Bronchial epithelial cell (primary cell): Measurements from ENCODE around the gene ZNRF3. TPM values are rescaled to one million over a fixed set of nuclear protein-coding genes. Genes with fewer than 3 reads are reported as not detected.
"Not testable (repeated sequence)": the region's sequence is repeated elsewhere in the genome, so short reads cannot be mapped to it uniquely, and the experiment has no call there.

Experiments
- DNase-seq: peaks from one replicate; pipeline ENCODE4 v3.0.0-alpha.2; 2010; ENCODE audit warnings: low read depth
- FAIRE-seq: peaks from 2 replicates; lab custom pipeline; 2011; peaks lifted over from hg19 to GRCh38; lab: Jason Lieb, UNC
- H3K27me3 ChIP-seq: 2 replicates; pipeline ENCODE4 v1.5.1; 2011; ENCODE audit warnings: low read length; ENCODE audit not compliant: control insufficient read depth, insufficient read depth
- H3K36me3 ChIP-seq: 2 replicates; pipeline ENCODE4 v1.5.1; 2011; ENCODE audit warnings: low read length; ENCODE audit not compliant: control insufficient read depth, insufficient read depth
- H3K4me3 ChIP-seq: 2 replicates; pipeline ENCODE4 v1.5.1; 2011; ENCODE audit warnings: mild to moderate bottlenecking, low read depth, low read length, control low read depth
- total RNA-seq: library from RNA; depleted of rRNA; stranded (reverse); fragments of >200 nt; gene quantifications from 2 replicates; pipeline ENCODE4 v1.2.1, GENCODE V29; 2014
- TF ChIP-seq, protein P1 (sequence below): IDR thresholded peaks from 2 replicates; pipeline ENCODE4 v1.5.1; 2011; ENCODE audit warnings: mild to moderate bottlenecking, moderate library complexity, low read length, control low read depth, inconsistent platforms; ENCODE audit not compliant: insufficient read depth, severe bottlenecking

ZNRF3 gene
- total RNA-seq, 1 donor from 2014 or later: 3.4 TPM

DNA sequence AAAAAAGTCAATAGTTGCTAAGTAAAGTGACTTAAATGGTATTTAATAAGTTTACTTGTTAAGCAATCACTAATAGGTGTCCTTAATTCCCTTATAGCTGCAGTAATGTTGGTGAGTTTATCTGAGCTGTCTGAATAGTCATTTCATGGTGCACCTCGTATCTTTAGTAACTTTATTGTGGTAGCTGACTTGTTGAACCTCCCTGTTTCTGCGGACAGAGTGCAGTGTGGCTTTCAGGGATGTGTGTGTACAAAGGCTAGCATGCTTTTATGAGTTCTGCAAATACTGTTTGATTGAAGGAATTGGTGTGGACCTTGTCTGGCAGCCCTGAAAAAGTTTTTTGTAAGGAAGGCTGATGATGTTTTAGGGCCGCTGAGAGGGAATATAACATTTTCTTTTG, 2.6 kb downstream of the ZNRF3 start:
- TF ChIP-seq, protein P1, sequence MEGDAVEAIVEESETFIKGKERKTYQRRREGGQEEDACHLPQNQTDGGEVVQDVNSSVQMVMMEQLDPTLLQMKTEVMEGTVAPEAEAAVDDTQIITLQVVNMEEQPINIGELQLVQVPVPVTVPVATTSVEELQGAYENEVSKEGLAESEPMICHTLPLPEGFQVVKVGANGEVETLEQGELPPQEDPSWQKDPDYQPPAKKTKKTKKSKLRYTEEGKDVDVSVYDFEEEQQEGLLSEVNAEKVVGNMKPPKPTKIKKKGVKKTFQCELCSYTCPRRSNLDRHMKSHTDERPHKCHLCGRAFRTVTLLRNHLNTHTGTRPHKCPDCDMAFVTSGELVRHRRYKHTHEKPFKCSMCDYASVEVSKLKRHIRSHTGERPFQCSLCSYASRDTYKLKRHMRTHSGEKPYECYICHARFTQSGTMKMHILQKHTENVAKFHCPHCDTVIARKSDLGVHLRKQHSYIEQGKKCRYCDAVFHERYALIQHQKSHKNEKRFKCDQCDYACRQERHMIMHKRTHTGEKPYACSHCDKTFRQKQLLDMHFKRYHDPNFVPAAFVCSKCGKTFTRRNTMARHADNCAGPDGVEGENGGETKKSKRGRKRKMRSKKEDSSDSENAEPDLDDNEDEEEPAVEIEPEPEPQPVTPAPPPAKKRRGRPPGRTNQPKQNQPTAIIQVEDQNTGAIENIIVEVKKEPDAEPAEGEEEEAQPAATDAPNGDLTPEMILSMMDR: no peak
- Histone ChIP-seq H3K27me3 (no peaks in the 10 kb centered on the region), H3K36me3 (no peaks in the 10 kb centered on the region), H3K4me3 (no peak overlapping the region)
- no peak for FAIRE-seq
- no peak for DNase-seq

DNA sequence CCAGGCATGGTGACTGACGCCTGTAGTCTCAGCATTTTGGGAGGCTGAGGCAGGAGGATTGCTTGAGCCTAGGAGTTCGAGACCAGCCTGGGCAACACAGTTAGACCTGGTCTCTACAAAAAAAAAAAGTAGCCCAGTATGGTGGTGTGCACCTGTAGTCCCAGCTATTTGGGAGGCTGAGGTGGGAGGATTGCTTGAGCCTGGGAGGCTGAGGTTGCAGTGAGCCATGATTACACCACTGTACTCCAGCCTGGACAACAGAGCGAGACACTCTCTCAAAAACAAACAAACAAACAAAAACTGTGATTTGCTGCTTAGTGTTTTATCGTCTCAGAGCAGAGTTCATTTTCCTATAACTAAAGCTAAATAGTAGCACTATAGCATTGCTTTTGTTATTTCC, 3.3 kb downstream of the ZNRF3 start:
- FAIRE-seq, H3K36me3 ChIP-seq, DNase-seq: not testable (repeated sequence)

DNA sequence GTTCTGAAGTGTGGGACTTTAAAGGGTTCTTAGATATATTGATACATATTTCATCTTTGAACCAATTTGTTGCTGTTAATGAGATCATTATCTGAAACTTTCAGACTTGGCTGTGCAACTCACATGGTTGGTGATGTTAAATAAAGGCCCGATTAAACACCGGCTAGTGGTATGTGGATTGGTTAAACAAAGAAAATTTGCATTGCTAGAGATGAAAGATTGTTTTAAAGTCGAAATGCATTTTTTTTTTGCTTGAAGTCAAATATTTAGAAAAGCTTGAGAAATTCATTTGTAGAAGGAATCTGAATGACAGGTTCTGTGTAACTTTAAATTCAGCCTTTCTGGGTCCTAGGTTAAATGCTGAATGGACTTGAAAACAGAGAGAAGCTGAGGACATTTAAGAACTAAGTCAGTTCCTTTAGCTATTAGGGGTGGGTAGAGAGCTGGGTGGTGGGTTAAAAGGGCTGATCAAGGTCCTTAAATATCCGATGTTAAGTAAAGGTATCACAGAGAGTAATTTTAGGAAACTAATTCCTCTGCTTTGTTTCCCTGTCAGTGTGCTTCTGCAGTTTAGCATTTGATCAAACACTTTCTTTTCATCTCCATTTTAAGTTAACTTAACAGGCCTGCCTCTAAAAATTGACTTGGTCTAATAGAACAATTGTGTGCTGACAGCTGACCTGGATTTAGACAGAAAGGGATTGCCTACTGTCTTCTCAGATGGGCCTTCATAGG, 4.5 kb downstream of the ZNRF3 start:
- TF ChIP-seq, protein P1: no peak
- Histone ChIP-seq H3K27me3 (no peaks in the 10 kb centered on the region), H3K4me3 (no peak overlapping the region), H3K36me3 (no peaks in the 10 kb centered on the region)
- no peak for DNase-seq
- FAIRE-seq: no peak

More for the DNA sequence above, 3.3 kb downstream of the ZNRF3 start:
- H3K4me3 ChIP-seq, H3K27me3 ChIP-seq: not testable (repeated sequence)

DNA sequence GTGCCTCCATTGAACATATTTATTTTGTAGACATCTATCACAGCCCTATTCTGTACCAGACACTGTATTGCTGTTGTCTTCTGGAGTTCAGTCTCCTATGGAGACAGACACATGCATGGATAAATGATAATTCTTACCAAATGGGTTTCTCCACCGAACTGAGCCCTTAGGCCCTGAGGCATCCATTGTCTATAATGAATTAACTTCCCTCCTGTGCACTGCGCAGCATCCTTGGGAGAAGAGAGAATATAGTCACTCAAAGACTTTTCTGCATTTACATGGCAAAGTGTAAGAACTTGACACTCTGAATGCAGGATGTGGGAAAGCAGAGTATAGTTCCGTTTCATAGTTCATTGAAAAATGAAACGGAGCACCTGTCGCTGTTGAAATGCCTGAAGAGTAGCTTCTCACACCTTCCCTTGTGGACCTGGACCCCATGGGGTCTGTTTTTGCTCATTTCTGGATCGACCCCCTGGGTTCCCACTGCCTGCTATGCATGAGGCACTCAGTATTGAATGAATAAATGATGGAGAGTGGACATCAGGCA, 6.2 kb downstream of the ZNRF3 start:
- FAIRE-seq (no peak), DNase-seq (no peak)
- Histone ChIP-seq H3K4me3 (no peak overlapping the region), H3K36me3 (no peaks in the 10 kb centered on the region), H3K27me3 (no peaks in the 10 kb centered on the region)
- TF ChIP-seq, protein P1: no peak

DNA sequence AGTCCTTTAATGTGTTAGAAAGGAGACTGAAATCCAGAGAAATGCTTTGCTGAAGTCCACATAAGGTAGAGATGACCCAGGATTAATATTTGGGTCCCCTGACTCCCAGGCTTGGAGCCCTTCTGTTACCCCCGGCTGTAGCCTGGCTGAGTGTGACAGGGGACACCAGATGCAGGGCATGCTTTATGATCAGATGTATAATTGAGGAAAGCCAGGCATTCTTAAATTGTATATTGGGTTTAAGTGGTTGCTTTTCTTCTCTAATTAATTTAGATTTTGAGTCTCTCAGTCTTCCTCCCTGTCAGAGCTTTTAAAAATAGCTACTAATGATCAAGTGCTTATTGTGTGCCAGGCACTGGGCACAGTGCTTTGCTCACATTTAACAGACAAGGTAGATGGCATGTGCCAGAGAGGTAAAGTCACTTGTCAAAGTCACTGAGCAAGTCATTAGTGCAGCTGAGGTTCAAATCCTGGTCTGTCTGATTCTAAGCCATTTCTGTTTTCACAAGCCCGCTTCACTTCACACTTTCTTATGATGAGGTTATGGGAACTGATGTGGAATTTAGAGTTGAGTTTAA, 7.9 kb downstream of the ZNRF3 start:
- no peak for FAIRE-seq
- TF ChIP-seq, protein P1: no peak
- Histone ChIP-seq H3K4me3 (no peak overlapping the region), H3K27me3 (no peaks in the 10 kb centered on the region), H3K36me3 (no peaks in the 10 kb centered on the region)
- no peak for DNase-seq

DNA sequence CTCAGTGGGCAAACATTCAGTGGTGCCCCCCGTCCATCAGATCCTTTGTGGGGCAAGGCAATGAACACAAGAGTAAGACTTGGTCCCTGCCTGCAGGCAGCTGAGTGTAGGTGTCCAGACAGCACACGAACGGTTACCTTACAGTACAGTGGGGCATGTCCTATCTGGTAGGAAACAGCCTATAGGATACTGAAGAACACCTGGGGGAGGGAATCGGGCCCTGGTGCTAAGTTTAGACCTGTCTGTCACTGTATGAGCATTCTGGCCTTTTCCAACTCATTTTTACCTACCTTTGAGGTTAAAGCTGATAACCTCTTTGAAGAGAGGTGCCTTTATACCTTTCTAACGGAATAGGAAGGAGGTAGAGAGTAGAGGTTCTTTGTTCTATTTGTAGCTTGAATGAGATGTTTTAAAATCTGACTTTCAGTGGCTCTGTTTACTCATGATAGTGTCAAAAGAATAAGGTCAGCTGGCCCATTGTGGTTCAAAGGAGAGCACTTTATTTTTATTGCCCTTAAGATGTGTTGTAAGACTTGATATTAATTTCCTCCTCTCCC, 8.9 kb downstream of the ZNRF3 start:
- DNase-seq: peak; percentile 83
- H3K36me3 ChIP-seq: no peaks in the 10 kb centered on the region
- FAIRE-seq: no peak
- H3K27me3 ChIP-seq: no peaks in the 10 kb centered on the region
- H3K4me3 ChIP-seq: no peak overlapping the region
- TF ChIP-seq, protein P1: no peak
